ENCODE results near the gene CWC15. TPM values are rescaled to one million over a fixed set of nuclear protein-coding genes. Genes with fewer than 3 reads are reported as not detected.

Gene CWC15
- total RNA-seq, 1 donor from 2014 or later: 57.9 TPM

DNA sequence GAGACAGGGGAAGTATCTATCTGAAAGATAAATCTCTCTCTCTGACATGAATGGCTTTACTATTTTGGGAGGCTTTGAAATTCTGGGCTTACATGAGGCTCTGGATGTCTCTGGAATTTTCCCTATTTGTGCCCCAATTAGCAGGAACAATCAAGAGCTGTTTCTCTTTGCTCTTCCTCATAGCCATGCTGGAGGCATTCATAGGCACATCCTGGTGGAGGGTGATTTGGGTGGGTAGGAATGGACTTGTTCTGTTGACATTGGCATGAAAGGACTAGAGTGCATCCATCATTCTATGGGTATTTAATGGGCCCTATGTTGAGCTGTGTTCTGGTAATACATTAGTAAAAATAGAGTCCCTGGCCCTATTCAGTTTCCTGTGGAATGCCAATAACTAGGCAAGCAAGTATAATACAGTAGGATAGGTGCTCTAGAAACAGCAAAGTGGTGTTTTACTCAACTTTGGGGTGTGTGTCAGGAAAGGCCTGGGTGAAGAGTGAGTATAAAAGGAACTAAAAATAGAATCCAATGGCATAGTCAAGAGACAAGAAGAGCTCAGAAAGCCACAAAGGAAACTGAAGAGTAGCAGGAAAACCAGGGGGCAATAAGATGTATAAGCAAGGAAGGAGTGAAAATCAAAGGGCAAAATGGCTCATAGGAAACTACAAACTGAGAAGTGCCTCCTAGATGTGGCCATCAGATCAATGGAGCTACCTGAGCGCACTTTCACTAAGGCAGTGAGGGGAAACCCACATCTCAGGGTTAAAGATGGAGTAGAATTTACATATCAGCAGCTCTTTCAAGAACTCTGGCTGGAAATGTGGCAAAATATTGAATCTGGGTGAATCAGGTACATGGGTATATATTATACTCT lies 45.0 kb downstream of the CWC15 start:
- TF ChIP-seq, protein P1, sequence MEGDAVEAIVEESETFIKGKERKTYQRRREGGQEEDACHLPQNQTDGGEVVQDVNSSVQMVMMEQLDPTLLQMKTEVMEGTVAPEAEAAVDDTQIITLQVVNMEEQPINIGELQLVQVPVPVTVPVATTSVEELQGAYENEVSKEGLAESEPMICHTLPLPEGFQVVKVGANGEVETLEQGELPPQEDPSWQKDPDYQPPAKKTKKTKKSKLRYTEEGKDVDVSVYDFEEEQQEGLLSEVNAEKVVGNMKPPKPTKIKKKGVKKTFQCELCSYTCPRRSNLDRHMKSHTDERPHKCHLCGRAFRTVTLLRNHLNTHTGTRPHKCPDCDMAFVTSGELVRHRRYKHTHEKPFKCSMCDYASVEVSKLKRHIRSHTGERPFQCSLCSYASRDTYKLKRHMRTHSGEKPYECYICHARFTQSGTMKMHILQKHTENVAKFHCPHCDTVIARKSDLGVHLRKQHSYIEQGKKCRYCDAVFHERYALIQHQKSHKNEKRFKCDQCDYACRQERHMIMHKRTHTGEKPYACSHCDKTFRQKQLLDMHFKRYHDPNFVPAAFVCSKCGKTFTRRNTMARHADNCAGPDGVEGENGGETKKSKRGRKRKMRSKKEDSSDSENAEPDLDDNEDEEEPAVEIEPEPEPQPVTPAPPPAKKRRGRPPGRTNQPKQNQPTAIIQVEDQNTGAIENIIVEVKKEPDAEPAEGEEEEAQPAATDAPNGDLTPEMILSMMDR (IDR thresholded peaks at IDR 0.05): no peak
- no peak for DNase-seq
- Histone ChIP-seq H3K27ac (peak overlapping the region; percentile 77), H3K27me3 (ENCODE audit: low read depth) (no peaks in the 10 kb centered on the region), H3K9me3 (no peaks in the 10 kb centered on the region), H3K4me1 (peaks cover 45% of the 10 kb centered on the region), H3K4me3 (no peak overlapping the region), H3K36me3 (no peaks in the 10 kb centered on the region)
- intact Hi-C loops (cut with DNase I): no loop called here
- ATAC-seq: no peak

DNA sequence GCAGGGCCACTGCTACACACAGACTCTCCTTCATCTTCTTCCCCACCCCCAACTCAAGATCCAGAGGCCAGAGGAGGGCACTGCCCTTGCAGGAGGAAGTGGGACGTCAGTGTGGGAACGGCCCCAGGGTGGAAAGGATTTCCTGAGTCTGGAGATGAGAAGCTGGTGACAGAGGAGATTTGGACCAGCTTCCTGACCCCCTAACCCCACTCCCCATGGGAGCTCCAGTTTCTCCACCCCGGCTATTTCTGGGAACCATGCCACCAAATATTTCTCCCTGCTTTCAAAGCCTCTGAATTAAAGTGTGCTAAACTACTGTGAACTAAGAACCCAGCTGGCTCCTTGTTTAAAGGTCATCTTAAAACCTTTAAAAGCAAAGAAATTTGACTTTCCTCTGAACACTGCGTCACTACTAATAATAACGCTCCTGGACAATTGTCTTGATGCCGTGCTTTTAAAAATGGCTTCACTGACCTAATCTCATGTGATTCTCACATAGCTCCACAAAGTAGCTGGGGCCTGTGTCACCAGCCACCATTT lies 46.6 kb downstream of the CWC15 start:
- Histone ChIP-seq H3K27me3 (ENCODE audit: low read depth) (no peaks in the 10 kb centered on the region), H3K36me3 (no peaks in the 10 kb centered on the region), H3K27ac (peak overlapping the region; percentile 77), H3K9me3 (no peaks in the 10 kb centered on the region), H3K4me1 (peaks cover 49% of the 10 kb centered on the region), H3K4me3 (no peak overlapping the region)
- ATAC-seq (peak; percentile 75 to 83), DNase-seq (peak; percentile 73)
- intact Hi-C loops (cut with DNase I): no loop called here
- TF ChIP-seq, protein P1 (IDR thresholded peaks at IDR 0.05): no peak

- TF ChIP-seq, protein P1 (IDR thresholded peaks at IDR 0.05): no peak
- ATAC-seq: peak in 1 of 2 donors; percentile 4
- H3K36me3 ChIP-seq: no peaks in the 10 kb centered on the region
Observed at GRCh38 chr11:94926271-94926625, 47.1 kb downstream of the CWC15 start.

GRCh38 chr11:94925422-94926270 lies 47.7 kb downstream of the CWC15 start:
- H3K9me3 ChIP-seq: no peaks in the 10 kb centered on the region
- no peak for DNase-seq
- H3K4me3 ChIP-seq: no peak overlapping the region
- ATAC-seq: no peak
- H3K4me1 ChIP-seq: peaks cover 49% of the 10 kb centered on the region
- intact Hi-C loops (cut with DNase I): no loop called here
- TF ChIP-seq, protein P1 (IDR thresholded peaks at IDR 0.05): no peak
- H3K36me3 ChIP-seq: no peaks in the 10 kb centered on the region
- no peaks in the 10 kb centered on the region for H3K27me3 ChIP-seq (ENCODE audit: low read depth)
- peak overlapping the region; percentile 77 for H3K27ac ChIP-seq

More at GRCh38 chr11:94926271-94926625, 47.1 kb downstream of the CWC15 start:
- Histone ChIP-seq H3K27me3 (ENCODE audit: low read depth) (no peaks in the 10 kb centered on the region), H3K9me3 (no peaks in the 10 kb centered on the region), H3K4me3 (no peak overlapping the region), H3K27ac (peak overlapping the region; percentile 77), H3K4me1 (peaks cover 49% of the 10 kb centered on the region)
- DNase-seq: no peak
- intact Hi-C loops (cut with DNase I): no loop called here

DNA sequence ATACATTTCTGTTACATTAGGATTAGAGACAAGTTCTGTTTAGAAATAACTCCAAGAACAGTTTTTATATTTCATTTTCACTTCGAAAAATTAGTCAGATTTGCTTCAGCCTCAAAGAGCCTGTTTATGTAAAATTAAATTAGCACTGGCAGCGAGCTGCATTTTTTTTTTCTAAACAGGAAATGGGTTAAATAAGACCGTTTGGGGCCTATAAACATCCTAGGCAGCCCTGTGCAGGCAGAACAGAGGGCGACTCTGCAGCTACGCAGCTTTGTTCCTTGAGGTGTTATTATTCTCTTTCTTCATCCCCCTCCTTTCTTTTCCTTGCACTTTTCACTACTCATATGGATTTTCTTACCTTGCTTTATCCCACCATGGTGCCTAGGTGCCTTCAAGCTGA lies 48.7 kb downstream of the CWC15 start:
- intact Hi-C loops (cut with DNase I): no loop called here
- ATAC-seq (no peak), DNase-seq (no peak)
- no peaks in the 10 kb centered on the region for H3K27me3 ChIP-seq (ENCODE audit: low read depth)
- no peaks in the 10 kb centered on the region for H3K9me3 ChIP-seq
- H3K4me1 ChIP-seq: peaks cover 49% of the 10 kb centered on the region
- H3K36me3 ChIP-seq: no peaks in the 10 kb centered on the region
- TF ChIP-seq, protein P1 (IDR thresholded peaks at IDR 0.05): no peak
- peak overlapping the region; percentile 77 for H3K27ac ChIP-seq
- H3K4me3 ChIP-seq: no peak overlapping the region
